H1 (cell line): ENCODE results near the gene STAG2. TPM values are rescaled to one million over a fixed set of nuclear protein-coding genes. Genes with fewer than 3 reads are reported as not detected.

Experiments
- ATF2 ChIP-seq: IDR thresholded peaks from 2 replicates; pipeline ENCODE4 v1.6.1; 2012; ENCODE audit warnings: low read length, inconsistent platforms
- GABPA ChIP-seq: IDR thresholded peaks from 2 replicates; pipeline ENCODE4 v1.6.1; 2011; ENCODE audit warnings: mild to moderate bottlenecking, low read length, moderate library complexity, borderline replicate concordance; ENCODE audit not compliant: insufficient read depth
- NANOG ChIP-seq: IDR thresholded peaks from 2 replicates; pipeline ENCODE4 v1.6.1; 2011; ENCODE audit warnings: low read length, low read depth, mild to moderate bottlenecking, inconsistent platforms; ENCODE audit not compliant: insufficient read depth, poor library complexity, severe bottlenecking
- RXRA ChIP-seq: IDR thresholded peaks from 2 replicates; pipeline ENCODE4 v1.6.1; 2011; ENCODE audit warnings: low read depth, mild to moderate bottlenecking, low read length, moderate library complexity; ENCODE audit not compliant: insufficient read depth
- SAP30 ChIP-seq: fragments of 300-600 bp; sonication (generic); IDR thresholded peaks from 2 replicates; pipeline ENCODE4 v1.7.1; 2012; ENCODE audit warnings: low read length, moderate library complexity, mild to moderate bottlenecking, inconsistent platforms; ENCODE audit not compliant: insufficient read depth, insufficient replicate concordance
- SP2 ChIP-seq: IDR thresholded peaks from 2 replicates; pipeline ENCODE4 v1.6.1; 2012; ENCODE audit warnings: mild to moderate bottlenecking, low read length, inconsistent platforms
- SUZ12 ChIP-seq: fragments of 200-600 bp; sonication (generic); IDR thresholded peaks from 2 replicates; pipeline ENCODE4 v1.6.1; 2012; ENCODE audit warnings: mild to moderate bottlenecking, inconsistent platforms, low read length, moderate library complexity, mixed read lengths
- TCF12 ChIP-seq: IDR thresholded peaks from 2 replicates; pipeline ENCODE4 v1.6.1; 2011; ENCODE audit warnings: low read depth, mild to moderate bottlenecking, low read length
- YY1 ChIP-seq: IDR thresholded peaks from 2 replicates; pipeline ENCODE4 v1.6.1; 2011; ENCODE audit warnings: low read depth, mild to moderate bottlenecking, low read length
- polyA plus RNA-seq, 7 experiments: library from polyadenylated mRNA; depleted of rRNA in 3 of 7; stranded (reverse) in 5 of 7; unstranded in 2 of 7; fragments of >200 nt in 5 of 7; fragments of 200-250 nt in 2 of 7; gene quantifications; 1 replicate in 5 of 7; 2 replicates in 1 of 7; 4 replicates in 1 of 7; pipeline versions ENCODE4 v1.2.1 to v1.2.3, GENCODE V29; 2011 to 2013; ENCODE audit warnings: missing spikeins in 2 of 7, mixed read lengths in 2 of 7
- total RNA-seq: library from RNA; stranded (reverse); fragmentation: NEBNext Ultra II Directional; extraction: Animal tissue kit (Norgen Biotek cat#: 25700); gene quantifications from 2 replicates; pipeline ENCODE4 v1.2.1, GENCODE V29; 2021
- TF ChIP-seq, protein P1 (sequence below): fragments of 300-600 bp; sonication (generic); IDR thresholded peaks from 2 replicates; pipeline ENCODE4 v1.7.1; 2012; ENCODE audit warnings: low read length, moderate library complexity, mild to moderate bottlenecking, inconsistent platforms; ENCODE audit not compliant: insufficient replicate concordance

STAG2 gene
- total and polyA plus RNA-seq, 2 of the 8 experiments (the other 6 are each of a cell fraction or from before 2014, with no cell fraction given) = 20.3 to 94.9 TPM

- TF ChIP-seq, protein P1, sequence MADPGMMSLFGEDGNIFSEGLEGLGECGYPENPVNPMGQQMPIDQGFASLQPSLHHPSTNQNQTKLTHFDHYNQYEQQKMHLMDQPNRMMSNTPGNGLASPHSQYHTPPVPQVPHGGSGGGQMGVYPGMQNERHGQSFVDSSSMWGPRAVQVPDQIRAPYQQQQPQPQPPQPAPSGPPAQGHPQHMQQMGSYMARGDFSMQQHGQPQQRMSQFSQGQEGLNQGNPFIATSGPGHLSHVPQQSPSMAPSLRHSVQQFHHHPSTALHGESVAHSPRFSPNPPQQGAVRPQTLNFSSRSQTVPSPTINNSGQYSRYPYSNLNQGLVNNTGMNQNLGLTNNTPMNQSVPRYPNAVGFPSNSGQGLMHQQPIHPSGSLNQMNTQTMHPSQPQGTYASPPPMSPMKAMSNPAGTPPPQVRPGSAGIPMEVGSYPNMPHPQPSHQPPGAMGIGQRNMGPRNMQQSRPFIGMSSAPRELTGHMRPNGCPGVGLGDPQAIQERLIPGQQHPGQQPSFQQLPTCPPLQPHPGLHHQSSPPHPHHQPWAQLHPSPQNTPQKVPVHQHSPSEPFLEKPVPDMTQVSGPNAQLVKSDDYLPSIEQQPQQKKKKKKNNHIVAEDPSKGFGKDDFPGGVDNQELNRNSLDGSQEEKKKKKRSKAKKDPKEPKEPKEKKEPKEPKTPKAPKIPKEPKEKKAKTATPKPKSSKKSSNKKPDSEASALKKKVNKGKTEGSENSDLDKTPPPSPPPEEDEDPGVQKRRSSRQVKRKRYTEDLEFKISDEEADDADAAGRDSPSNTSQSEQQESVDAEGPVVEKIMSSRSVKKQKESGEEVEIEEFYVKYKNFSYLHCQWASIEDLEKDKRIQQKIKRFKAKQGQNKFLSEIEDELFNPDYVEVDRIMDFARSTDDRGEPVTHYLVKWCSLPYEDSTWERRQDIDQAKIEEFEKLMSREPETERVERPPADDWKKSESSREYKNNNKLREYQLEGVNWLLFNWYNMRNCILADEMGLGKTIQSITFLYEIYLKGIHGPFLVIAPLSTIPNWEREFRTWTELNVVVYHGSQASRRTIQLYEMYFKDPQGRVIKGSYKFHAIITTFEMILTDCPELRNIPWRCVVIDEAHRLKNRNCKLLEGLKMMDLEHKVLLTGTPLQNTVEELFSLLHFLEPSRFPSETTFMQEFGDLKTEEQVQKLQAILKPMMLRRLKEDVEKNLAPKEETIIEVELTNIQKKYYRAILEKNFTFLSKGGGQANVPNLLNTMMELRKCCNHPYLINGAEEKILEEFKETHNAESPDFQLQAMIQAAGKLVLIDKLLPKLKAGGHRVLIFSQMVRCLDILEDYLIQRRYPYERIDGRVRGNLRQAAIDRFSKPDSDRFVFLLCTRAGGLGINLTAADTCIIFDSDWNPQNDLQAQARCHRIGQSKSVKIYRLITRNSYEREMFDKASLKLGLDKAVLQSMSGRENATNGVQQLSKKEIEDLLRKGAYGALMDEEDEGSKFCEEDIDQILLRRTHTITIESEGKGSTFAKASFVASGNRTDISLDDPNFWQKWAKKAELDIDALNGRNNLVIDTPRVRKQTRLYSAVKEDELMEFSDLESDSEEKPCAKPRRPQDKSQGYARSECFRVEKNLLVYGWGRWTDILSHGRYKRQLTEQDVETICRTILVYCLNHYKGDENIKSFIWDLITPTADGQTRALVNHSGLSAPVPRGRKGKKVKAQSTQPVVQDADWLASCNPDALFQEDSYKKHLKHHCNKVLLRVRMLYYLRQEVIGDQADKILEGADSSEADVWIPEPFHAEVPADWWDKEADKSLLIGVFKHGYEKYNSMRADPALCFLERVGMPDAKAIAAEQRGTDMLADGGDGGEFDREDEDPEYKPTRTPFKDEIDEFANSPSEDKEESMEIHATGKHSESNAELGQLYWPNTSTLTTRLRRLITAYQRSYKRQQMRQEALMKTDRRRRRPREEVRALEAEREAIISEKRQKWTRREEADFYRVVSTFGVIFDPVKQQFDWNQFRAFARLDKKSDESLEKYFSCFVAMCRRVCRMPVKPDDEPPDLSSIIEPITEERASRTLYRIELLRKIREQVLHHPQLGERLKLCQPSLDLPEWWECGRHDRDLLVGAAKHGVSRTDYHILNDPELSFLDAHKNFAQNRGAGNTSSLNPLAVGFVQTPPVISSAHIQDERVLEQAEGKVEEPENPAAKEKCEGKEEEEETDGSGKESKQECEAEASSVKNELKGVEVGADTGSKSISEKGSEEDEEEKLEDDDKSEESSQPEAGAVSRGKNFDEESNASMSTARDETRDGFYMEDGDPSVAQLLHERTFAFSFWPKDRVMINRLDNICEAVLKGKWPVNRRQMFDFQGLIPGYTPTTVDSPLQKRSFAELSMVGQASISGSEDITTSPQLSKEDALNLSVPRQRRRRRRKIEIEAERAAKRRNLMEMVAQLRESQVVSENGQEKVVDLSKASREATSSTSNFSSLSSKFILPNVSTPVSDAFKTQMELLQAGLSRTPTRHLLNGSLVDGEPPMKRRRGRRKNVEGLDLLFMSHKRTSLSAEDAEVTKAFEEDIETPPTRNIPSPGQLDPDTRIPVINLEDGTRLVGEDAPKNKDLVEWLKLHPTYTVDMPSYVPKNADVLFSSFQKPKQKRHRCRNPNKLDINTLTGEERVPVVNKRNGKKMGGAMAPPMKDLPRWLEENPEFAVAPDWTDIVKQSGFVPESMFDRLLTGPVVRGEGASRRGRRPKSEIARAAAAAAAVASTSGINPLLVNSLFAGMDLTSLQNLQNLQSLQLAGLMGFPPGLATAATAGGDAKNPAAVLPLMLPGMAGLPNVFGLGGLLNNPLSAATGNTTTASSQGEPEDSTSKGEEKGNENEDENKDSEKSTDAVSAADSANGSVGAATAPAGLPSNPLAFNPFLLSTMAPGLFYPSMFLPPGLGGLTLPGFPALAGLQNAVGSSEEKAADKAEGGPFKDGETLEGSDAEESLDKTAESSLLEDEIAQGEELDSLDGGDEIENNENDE = no peak
- TF ChIP-seq GABPA (no peak), NANOG (no peak), SAP30 (no peak), SP2 (no peak), TCF12 (no peak), SUZ12 (no peak), ATF2 (no peak), RXRA (no peak), YY1 (no peak)
These were observed 142.5 kb downstream of the STAG2 start (continued) for GRCh38 chrX:124103966-124104365.
